OCI-LY7 (cell line): ENCODE results near the gene CSF1.

ENCODE experiments used
- CTCF ChIP-seq: fragments of 200-600 bp; sonication (generic); conservative IDR thresholded peaks from 2 replicates; pipeline ENCODE4 v1.5.1; 2014; ENCODE audit warnings: mild to moderate bottlenecking, antibody characterized with exemption, low read length, moderate library complexity, mixed read lengths
- EZH2phosphoT487 ChIP-seq: fragments of 200-600 bp; sonication (generic); IDR thresholded peaks from 2 replicates; pipeline ENCODE4 v1.6.1; 2018; ENCODE audit warnings: low read depth, borderline replicate concordance, mild to moderate bottlenecking, mixed run types, antibody characterized with exemption, low read length, moderate library complexity, mixed read lengths

- TF ChIP-seq CTCF: no peak
- no peak for TF ChIP-seq EZH2phosphoT487
Observed at GRCh38 chr1:109933856-109934711, 23.4 kb downstream of the CSF1 start.
